Measurements from ENCODE around the gene TTC13. TPM values are rescaled to one million over a fixed set of nuclear protein-coding genes. Genes with fewer than 3 reads are reported as not detected.

Gene TTC13
- polyA plus RNA-seq, 3 donors, result 9.2 to 24.4 (median 10.8) TPM

- H3K9ac ChIP-seq (ENCODE audit: insufficient read depth, low read length, poor library complexity, severe bottlenecking), result no peak overlapping the region
- H3K36me3 Mint-ChIP-seq, result peaks cover 81 to 90% of the 10 kb centered on the region in 2 donors
- intact Hi-C loops (cut with micrococcal nuclease), result no loop called here
These were observed 71.0 kb downstream of the TTC13 start for GRCh38 chr1:230907472-230908205.

GRCh38 chr1:230906226-230906625 lies 72.4 kb downstream of the TTC13 start:
- Mint-ChIP-seq H3K27me3 (ENCODE audit: low read depth in 3 of 3) (no peaks in the 10 kb centered on the region), H3K9me3 (no peaks in the 10 kb centered on the region), H3K4me3 (no peak overlapping the region), H3K4me1 (no peaks in the 10 kb centered on the region), H3K27ac (no peak overlapping the region), H3K36me3 (peaks cover 70 to 86% of the 10 kb centered on the region in 2 donors)
- H2AFZ ChIP-seq (ENCODE audit: insufficient read depth, low read depth, low read length, poor library complexity, severe bottlenecking), result no peak overlapping the region
- no peaks in the 10 kb centered on the region for H3K27me3 ChIP-seq (ENCODE audit: control insufficient read depth in 2 of 2, insufficient read depth in 2 of 2, low read length in 2 of 2)
- no peaks in the 10 kb centered on the region for H3K9me3 ChIP-seq (replicated peaks in 1 of 2; ENCODE audit: control insufficient read depth in 1 of 2, insufficient read depth in 1 of 2, low read length in 2 of 2)
- H3K9ac ChIP-seq (ENCODE audit: insufficient read depth, low read length, poor library complexity, severe bottlenecking), result no peak overlapping the region
- no peak overlapping the region for H3K4me3 ChIP-seq (replicated peaks in 1 of 3; ENCODE audit: low read depth in 2 of 3, low read length in 3 of 3)
- peaks cover 71 to 91% of the 10 kb centered on the region in 2 donors for H3K36me3 ChIP-seq (replicated peaks in 1 of 2; ENCODE audit: control insufficient read depth in 1 of 2, insufficient read depth in 2 of 2, low read length in 2 of 2)
- no CpG with 5 or more reads among the region's 2 CpGs for WGBS (ENCODE audit: insufficient coverage)
- no peak overlapping the region for H3K27ac ChIP-seq (ENCODE audit: low read depth in 1 of 2, low read length in 2 of 2)
- no peak for DNase-seq
- intact Hi-C loops (cut with micrococcal nuclease), result no loop called here
- H4K20me1 ChIP-seq (ENCODE audit: insufficient read depth, low read length), result no peaks in the 10 kb centered on the region
- H3K4me2 ChIP-seq (replicated peaks; ENCODE audit: extremely low read depth, low read length, poor library complexity, severe bottlenecking), result no peak overlapping the region
- H3K79me2 ChIP-seq (ENCODE audit: insufficient read depth, low read length), result no peaks in the 10 kb centered on the region
- no peak for TF ChIP-seq CTCF (IDR thresholded peaks at IDR 0.05)
- H3K4me1 ChIP-seq (ENCODE audit: control insufficient read depth in 1 of 2, insufficient read depth in 2 of 2, low read length in 2 of 2), result no peaks in the 10 kb centered on the region

More at GRCh38 chr1:230907472-230908205, 71.0 kb downstream of the TTC13 start:
- no peak overlapping the region for H3K4me3 ChIP-seq (replicated peaks in 1 of 3; ENCODE audit: low read depth in 2 of 3, low read length in 3 of 3)
- H4K20me1 ChIP-seq (ENCODE audit: insufficient read depth, low read length), result no peaks in the 10 kb centered on the region
- H3K4me1 ChIP-seq (ENCODE audit: control insufficient read depth in 1 of 2, insufficient read depth in 2 of 2, low read length in 2 of 2), result no peaks in the 10 kb centered on the region
- no peaks in the 10 kb centered on the region for H3K4me1 Mint-ChIP-seq
- H3K27ac Mint-ChIP-seq, result no peak overlapping the region
- no peak overlapping the region for H2AFZ ChIP-seq (ENCODE audit: insufficient read depth, low read depth, low read length, poor library complexity, severe bottlenecking)
- WGBS (ENCODE audit: insufficient coverage), result 100% methylated on average over 2 of the region's 4 CpGs
- no peak for DNase-seq
- TF ChIP-seq CTCF (IDR thresholded peaks at IDR 0.05), result no peak
- H3K36me3 ChIP-seq (replicated peaks in 1 of 2; ENCODE audit: control insufficient read depth in 1 of 2, insufficient read depth in 2 of 2, low read length in 2 of 2), result peaks cover 82 to 93% of the 10 kb centered on the region in 2 donors
- H3K9me3 Mint-ChIP-seq, result no peaks in the 10 kb centered on the region
- H3K79me2 ChIP-seq (ENCODE audit: insufficient read depth, low read length), result no peaks in the 10 kb centered on the region
- no peak overlapping the region for H3K27ac ChIP-seq (ENCODE audit: low read depth in 1 of 2, low read length in 2 of 2)
- H3K4me2 ChIP-seq (replicated peaks; ENCODE audit: extremely low read depth, low read length, poor library complexity, severe bottlenecking), result no peak overlapping the region
- no peaks in the 10 kb centered on the region for H3K9me3 ChIP-seq (replicated peaks in 1 of 2; ENCODE audit: control insufficient read depth in 1 of 2, insufficient read depth in 1 of 2, low read length in 2 of 2)
- H3K4me3 Mint-ChIP-seq, result no peak overlapping the region
- no peaks in the 10 kb centered on the region for H3K27me3 Mint-ChIP-seq (ENCODE audit: low read depth in 3 of 3)
- no peaks in the 10 kb centered on the region for H3K27me3 ChIP-seq (ENCODE audit: control insufficient read depth in 2 of 2, insufficient read depth in 2 of 2, low read length in 2 of 2)

Measured in CD14-positive monocyte (primary cell).